ENCODE data around the gene VAV2.
"Not testable (repeated sequence)": the region's sequence is repeated elsewhere in the genome, so short reads cannot be mapped to it uniquely, and the experiment has no call there.

The VAV2 gene

GRCh38 chr9:133769511-133770075 is 222.5 kb downstream of the VAV2 start:
- no peak for DNase-seq (ENCODE audit: low read depth, low spot score)

GRCh38 chr9:133768859-133769510 is 223.1 kb downstream of the VAV2 start:
- DNase-seq (ENCODE audit: low read depth, low spot score): no peak

DNA sequence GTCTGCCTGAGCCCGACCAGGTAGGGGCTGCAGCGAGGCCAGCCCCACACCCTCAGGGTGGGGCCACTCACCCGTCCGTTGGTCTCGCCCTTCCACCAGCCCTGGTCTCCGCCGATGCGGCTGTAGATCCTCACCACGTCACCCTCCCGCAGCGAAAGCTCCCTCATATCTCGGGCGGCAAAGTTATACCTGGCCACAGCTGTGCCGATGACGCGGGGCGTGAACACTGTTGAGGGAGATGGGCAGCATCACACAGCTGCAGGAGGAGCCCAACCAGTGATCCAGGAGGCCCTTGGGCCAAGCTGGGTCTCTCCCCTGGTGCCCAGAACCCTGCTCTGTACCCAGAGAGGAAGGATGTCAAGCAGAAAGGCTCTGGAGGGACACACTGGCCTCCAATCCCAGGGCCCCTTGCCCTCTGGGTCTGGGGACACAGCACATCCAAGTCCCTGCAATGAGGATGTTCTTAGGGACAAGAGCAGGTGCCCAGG is 223.7 kb downstream of the VAV2 start:
- no peak for DNase-seq (ENCODE audit: low read depth, low spot score)

- no peak for DNase-seq (ENCODE audit: low read depth, low spot score)
These were observed 224.5 kb downstream of the VAV2 start for GRCh38 chr9:133767625-133768024.

DNA sequence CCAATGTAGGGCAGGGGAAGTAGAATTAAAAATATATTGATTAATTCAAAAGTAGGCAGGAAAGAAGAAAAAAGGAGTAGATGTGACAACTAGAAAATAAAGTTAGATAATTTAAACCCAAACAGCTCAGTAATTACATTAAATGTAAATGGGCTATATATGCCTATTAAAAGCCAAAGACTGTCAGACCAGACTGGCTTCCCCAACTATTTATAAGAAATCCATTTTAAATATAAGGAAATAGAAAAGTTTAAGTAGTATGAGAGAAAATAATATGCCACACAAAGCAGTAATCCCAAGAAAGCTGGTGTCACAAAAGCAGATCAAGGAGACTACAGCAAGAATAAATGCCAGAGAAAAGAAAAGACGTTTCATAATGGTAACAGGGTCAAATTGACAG is 225.1 kb downstream of the VAV2 start:
- no peak for DNase-seq (ENCODE audit: low read depth, low spot score)

DNA sequence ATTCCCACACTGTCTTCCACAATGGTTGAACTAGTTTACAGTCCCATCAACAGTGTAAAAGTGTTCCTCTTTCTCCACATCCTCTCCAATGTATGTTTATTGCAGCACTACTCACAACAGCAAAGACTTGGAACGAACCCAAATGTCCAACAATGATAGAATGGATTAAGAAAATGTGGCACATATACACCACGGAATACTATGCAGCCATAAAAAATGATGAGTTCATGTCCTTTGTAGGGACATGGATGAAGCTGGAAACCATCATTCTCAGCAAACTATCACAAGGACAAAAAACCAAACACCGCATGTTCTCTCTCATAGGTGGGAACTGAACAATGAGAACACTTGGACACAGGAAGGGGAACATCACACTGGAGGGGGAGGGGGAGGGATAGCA is 225.9 kb downstream of the VAV2 start:
- DNase-seq (ENCODE audit: low read depth, low spot score): not testable (repeated sequence)

GRCh38 chr9:133763272-133764183 is 228.6 kb downstream of the VAV2 start:
- DNase-seq (ENCODE audit: low read depth, low spot score): peak; percentile 32

DNA sequence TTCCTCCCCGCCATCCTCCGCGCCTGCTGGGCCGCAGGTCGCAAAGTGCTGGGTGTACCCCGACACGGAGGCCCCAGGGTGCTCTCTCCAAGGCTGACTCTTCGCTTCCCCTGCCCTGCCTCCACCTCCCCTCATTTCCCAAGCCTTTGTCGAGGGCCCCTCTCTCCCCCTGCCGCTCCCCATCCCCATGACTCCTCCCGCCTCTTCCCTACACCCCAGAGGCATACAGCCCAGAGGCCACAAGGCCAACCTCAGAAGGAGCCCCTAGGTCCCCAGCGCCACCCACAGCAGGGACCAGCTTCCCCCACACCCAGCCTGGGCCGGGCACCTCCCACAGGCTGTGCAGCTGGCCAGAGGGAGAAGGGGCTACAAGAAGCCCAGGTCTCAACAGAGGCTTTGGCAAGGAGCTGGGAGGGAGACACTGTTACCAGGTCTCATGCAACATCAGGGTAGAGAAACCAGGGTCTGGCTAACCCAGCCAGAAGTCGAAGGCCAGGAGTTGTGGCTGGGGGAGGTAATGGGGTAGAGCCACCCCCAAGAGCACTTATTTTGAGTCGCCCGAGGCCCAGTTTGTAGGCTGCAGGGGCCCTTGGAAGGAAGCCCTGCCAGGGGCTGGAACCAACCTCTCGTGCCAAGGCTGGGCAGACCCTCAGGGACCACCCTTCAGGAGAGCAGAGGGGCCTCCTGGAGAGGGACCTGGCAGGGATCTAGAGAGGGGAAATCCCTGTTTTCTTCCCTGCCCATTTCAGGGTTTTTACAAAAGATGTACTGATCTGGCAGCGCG is 229.4 kb downstream of the VAV2 start:
- DNase-seq (ENCODE audit: low read depth, low spot score): no peak

GRCh38 chr9:133761641-133762248 is 230.4 kb downstream of the VAV2 start:
- no peak for DNase-seq (ENCODE audit: low read depth, low spot score)

DNA sequence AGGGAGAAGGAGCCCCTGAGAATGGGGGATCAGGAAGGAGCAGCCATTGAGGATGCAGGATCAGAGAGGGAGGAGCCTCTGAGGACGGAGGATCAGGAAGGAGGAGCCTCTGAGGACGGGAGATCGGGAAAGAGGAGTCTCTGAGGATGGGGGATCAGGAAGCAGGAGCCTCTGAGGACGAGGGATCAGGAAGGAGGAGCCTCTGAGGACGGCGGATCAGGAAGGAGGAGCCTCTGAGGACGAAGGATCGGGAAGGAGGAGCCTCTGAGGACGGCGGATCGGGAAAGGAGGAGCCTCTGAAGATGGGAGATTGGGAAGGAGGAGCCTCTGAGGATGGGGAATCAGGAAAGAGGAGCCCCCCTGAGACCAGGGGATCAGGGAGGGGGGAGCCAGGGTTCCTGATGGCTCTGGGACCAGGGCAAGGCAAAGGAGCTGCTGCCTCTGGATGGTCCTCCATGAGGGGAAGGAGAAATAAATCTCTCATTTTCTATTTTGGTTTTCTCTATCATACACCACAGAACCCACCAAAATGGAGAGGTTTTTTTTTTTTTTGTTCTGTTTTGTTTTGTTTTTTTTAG is 231.3 kb downstream of the VAV2 start:
- no peak for DNase-seq (ENCODE audit: low read depth, low spot score)

DNA sequence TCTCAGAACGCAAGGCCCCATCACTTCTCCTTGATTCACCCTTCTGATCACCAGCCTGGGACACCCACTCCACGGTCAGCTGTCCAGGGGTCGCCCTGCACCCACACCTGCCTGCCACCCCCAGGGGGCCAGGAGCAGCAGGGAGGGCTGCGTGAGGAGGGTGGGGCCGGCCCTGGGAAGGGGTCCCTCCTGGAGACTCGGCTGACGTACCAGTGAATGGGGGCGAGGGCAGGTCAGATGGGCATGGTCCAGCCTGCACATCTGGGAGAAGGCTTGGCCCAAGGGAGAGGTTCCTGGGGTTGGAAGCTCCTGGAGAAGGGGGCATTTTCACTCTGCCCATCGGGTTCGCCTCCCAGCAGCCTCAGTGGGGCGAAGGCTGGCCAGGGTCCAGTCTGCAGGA is 232.2 kb downstream of the VAV2 start:
- no peak for DNase-seq (ENCODE audit: low read depth, low spot score)

- peak; percentile 20 for DNase-seq (ENCODE audit: low read depth, low spot score)
These were observed 232.8 kb downstream of the VAV2 start for GRCh38 chr9:133759146-133759900.

- no peak for DNase-seq (ENCODE audit: low read depth, low spot score)
These were observed 233.9 kb downstream of the VAV2 start for GRCh38 chr9:133758228-133758627.

DNA sequence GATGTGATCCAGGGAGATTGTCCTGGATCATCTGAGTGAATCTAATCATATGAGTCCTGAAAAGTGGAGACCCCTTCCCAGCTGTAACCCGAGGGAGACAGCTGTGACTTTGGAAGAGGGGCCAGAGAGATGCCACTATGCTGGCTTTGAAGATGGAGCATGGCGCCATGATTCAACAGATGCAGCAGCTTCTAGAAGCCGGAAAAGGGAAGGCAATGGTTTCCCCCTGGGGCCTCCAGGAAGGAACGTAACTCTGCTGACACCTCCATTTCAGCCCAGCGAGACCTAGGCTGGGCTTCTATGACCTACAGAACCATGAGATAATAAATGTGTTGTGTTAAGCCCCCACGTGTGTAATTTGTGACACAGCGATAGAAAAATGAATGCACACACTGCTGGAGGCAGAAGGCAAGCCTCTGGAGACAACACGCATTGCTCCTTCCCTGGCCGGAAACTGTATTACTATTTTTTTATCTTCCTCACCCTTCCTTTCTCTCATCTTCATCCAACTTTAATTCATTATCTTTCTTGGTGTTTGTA is 237.4 kb downstream of the VAV2 start:
- DNase-seq (ENCODE audit: low read depth, low spot score): no peak

DNA sequence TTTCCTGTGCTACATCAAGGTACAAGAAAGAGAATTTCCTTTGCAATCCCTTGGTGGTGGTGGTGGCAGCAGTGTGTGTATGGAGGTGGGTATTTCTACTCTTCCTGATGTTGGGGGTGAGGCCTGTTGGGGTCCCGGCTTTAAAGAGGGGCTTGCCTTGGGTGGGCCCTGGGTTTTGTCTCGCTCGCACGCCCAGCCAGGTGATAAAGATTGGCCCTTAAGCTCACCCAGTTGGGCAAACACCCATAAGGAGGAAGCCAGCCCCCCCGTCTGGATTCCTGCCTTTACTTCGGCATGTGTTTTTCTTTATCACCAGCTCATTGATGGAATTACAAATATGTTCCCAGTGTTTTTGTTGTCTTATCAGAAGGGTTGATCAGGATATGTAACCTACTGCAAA is 237.9 kb downstream of the VAV2 start:
- no peak for DNase-seq (ENCODE audit: low read depth, low spot score)

DNA sequence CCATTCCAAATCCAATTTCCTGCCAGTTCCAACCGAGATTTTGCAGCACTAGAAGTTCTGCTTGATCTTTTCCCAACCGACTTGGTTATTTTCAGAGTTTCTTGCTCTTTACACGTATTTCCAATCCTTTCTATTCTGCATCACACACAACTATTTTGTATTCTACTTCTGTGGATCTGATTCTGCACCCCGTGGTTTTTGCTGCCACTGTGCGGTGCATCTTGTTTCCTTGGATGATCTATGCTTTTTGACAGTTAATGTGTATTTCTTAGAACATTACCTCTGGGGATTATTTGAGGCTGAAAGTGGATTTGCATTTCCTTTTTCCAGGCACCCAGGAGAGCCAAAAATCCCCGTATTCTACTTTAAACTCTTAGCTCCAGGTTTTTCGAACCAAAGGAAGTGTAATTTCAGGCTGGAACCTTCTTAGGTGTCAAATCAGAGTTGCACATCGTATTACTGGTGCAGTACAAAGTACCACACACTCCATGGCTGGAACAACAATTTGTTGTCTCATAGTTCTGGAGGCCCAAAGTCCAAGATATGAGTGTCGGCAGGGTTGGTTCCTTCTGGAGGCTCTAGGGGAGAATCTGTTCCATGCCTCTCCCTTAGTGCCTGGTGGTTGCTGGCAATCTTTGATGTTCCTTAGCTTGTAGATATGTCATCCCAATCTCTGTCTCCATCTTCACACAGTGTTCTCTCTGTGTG is 239.2 kb downstream of the VAV2 start:
- DNase-seq (ENCODE audit: low read depth, low spot score): no peak

DNA sequence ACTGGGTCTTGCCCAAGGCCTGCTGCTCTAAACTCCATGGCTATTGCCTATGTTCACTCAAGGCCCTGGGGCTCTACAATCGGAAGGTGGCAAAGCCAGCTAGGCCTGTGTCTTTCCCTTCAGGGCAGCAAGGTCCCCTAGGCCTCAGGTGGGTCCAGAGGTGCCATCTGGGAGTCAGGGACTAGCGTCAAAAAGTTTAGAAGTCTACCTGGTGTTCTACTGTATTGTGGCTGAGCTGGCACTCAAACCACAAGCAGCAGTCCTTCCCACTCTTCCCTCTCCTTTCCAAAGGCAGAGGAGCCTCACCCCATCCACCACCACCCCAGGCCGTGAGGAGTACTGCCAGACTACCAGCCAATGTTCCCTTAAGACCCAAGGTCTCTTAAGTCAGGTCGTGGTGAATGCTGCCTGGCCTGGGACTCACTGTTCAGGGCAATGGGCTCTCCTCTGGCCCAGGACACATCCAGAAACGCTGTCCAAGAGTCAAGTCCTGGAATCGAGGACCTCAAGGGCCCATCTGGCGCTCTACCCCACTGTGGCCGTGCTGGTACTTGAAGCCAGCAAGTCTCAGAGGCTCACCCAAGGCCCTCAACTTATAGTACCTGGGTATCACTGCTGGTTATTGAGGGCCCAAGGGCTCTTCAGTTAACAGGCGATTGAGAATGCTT is 241.0 kb downstream of the VAV2 start:
- no peak for DNase-seq (ENCODE audit: low read depth, low spot score)

GRCh38 chr9:133747309-133747708 is 244.8 kb downstream of the VAV2 start:
- no peak for DNase-seq (ENCODE audit: low read depth, low spot score)

DNA sequence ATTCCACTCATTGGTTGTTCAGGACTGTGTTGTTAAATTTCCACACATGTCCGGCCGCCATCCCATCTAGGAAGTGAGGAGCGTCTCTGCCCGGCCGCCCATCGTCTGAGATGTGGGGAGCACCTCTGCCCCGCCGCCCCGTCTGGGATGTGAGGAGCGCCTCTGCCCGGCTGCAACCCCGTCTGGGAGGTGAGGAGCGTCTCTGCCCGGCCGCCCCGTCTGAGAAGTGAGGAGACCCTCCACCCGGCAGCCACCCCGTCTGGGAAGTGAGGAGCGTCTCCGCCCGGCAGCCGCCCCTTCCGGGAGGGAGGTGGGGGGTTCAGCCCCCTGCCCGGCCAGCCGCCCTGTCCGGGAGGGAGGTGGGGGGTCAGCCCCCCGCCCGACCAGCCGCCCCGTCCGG is 247.6 kb downstream of the VAV2 start:
- not testable (repeated sequence) for DNase-seq (ENCODE audit: low read depth, low spot score)

Measured in astrocyte of the hippocampus (primary cell).